GM18951 (cell line): ENCODE measurements around the gene NFX1.

ENCODE experiments used
- POLR2A ChIP-seq: IDR thresholded peaks from 4 replicates; pipeline ENCODE4 v1.6.1; 2011; ENCODE audit warnings: mild to moderate bottlenecking; ENCODE audit not compliant: insufficient read length, insufficient read depth; ENCODE audit errors: extremely low read depth
- in situ Hi-C: fragments of 300-500 bp; cut with MboI; formaldehyde crosslinking; loops from one replicate; pipeline ENCODE4 v1.12.0; 2022; ENCODE audit warnings: low sequenced_read_pairs, mixed read lengths, inconsistent platforms; ENCODE audit not compliant: unreplicated experiment

Gene NFX1

DNA sequence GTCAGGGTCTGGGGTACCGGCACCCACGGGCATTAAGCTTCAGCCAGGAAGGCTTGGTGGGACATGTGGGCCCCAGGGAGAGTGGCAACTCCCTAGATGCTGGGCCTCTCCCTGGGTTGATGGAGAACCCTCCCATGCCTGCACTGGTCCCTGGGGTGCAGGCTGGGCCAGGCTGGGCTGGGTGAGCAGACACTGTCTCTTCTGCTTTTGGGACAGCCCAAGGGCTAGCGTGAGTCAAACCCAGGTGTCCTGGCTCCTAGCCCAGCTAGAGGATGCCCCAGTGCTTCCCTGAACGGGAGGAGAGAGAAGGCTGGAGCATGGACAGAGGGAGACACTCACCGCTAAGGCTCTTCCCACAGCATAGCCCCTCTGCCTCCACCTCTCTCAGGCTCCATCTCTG is 117.8 kb downstream of the NFX1 start:
- in situ Hi-C loops = no loop called here
- TF ChIP-seq POLR2A = no peak

GRCh38 chr9:33414268-33414667 is 124.0 kb downstream of the NFX1 start:
- no peak for TF ChIP-seq POLR2A
- in situ Hi-C loops = no loop called here

GRCh38 chr9:33414889-33415500 is 124.7 kb downstream of the NFX1 start:
- in situ Hi-C loops = no loop called here
- no peak for TF ChIP-seq POLR2A

DNA sequence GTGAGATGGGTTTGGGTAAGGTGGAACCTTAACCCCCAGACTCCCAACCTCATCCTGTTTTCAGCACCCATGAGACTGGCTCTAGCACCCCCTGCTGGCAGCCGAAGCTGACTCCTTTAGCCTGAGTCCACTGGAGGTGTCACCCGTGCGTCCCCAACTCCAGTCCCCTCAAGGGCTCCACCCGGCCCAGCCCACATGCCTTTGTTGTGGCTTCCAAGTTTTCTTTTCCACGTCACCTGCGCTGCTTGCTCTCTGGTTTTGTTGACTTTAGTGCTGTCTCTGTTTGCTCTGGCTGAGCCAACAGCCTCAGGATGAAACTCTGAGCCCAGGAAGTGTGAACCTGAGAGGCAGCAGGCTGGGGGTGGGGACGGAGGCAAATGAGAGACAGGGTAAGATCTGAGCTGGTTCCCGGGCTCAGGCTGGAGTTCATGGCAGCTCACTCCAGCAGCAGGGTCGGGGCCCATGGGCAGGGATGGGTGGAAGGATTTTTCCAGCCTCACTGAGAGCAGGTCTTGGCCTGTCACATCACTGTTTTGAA is 125.3 kb downstream of the NFX1 start:
- in situ Hi-C loops = no loop called here
- TF ChIP-seq POLR2A = no peak

DNA sequence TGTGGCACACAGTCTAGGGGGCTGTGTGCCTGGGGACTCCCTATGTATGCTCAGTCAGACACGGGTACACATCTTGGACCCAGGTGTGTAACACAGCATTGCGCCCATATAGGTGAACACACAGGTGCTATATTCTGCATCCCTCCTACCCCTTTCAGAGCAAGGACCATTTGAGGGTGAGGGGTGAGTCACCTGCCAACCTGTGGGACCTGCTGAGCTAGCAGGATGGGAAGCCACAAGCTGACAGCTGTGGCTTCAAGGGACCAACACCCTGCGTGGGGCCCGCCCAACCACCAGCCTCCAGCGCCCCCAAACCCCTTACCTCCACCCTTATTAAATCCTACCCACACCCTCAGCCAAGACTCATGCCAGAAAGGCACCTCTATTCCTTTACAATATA is 126.7 kb downstream of the NFX1 start:
- no peak for TF ChIP-seq POLR2A
- in situ Hi-C loops = no loop called here

- in situ Hi-C loops = no loop called here
- TF ChIP-seq POLR2A = no peak
Measured at GRCh38 chr9:33418090-33418489, 127.8 kb downstream of the NFX1 start.

DNA sequence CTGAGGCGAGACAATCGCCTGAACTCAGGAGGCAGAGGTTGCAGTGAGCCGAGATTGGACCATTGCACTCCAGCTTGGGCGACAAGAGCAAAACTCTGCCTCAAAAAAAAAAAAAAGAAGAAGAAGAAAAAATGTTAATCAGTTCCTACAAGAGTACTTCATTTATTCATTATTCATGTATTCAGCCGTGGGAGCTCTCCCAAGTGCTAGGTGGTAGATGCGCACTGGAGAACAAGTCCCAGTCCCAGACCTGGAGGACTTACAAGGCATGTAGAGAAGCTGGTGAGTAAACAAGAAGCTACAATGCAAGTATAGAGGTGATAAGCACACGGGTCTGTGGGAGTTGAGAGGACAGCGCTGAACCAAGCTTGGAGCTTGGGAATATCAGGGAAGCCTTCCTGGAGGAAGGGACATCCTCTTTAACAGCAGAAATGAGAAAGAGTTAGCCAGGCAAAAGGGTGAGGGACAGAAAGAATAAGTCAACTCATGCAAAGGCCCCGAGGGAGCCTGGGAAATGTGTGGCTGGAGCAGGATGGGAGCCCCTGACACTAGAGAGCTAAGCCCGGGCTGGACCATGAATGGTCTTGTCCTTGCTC is 129.5 kb downstream of the NFX1 start:
- TF ChIP-seq POLR2A = no peak
- in situ Hi-C loops = no loop called here
